Psoas muscle (tissue), 8 donors: Measurements from ENCODE around the gene FFAR1. TPM values are rescaled to one million over a fixed set of nuclear protein-coding genes. Genes with fewer than 3 reads are reported as not detected.

ENCODE experiments used
- ATAC-seq, 4 donors: fragments of 200-7000 bp; cut with Tn5 transposase; one replicate each; pipeline ENCODE4 v1.9.1; 2020; ENCODE audit warnings: moderate library complexity in 3 of 4, mild to moderate bottlenecking in 2 of 4
- DNase-seq, 2 donors: peaks; one replicate each; pipeline ENCODE4 v3.0.0-alpha.2; 2020
- H3K27ac ChIP-seq: fragments of 200-600 bp; one replicate; pipeline ENCODE4 v1.8.0; 2022
- H3K27me3 ChIP-seq, 3 donors: fragments of 200-600 bp in 1 of 3; one replicate each; pipeline versions ENCODE4 v1.6.1 to v1.8.0; 2013 to 2022; ENCODE audit warnings: low read length in 2 of 3, mild to moderate bottlenecking in 2 of 3, moderate library complexity in 1 of 3; ENCODE audit not compliant: insufficient read depth in 3 of 3
- H3K36me3 ChIP-seq, 2 donors: fragments of 200-600 bp in 1 of 2; one replicate each; pipeline versions ENCODE4 v1.6.1 to v1.8.0; 2013 to 2022; ENCODE audit warnings: low read depth in 1 of 2, mild to moderate bottlenecking in 1 of 2, moderate library complexity in 1 of 2; ENCODE audit not compliant: insufficient read depth in 1 of 2
- H3K4me1 ChIP-seq: fragments of 200-600 bp; one replicate; pipeline ENCODE4 v1.8.0; 2022
- H3K4me3 ChIP-seq: fragments of 200-600 bp; one replicate; pipeline ENCODE4 v1.8.0; 2022; ENCODE audit warnings: mild to moderate bottlenecking
- H3K9me3 ChIP-seq: fragments of 200-600 bp; one replicate; pipeline ENCODE4 v1.8.0; 2022
- CTCF ChIP-seq: fragments of 200-600 bp; IDR thresholded peaks from one replicate; pipeline ENCODE4 v1.8.0; 2022; ENCODE audit warnings: antibody characterized with exemption
- WGBS, 3 donors: extraction: QIAGEN DNeasy Blood & Tissue Kit; methylation state at CpG; one replicate each; pipeline versions ENCODE4 v1.1.6 to v1.1.7; 2013; 5-methylcytosine and 5-hydroxymethylcytosine counted together
- intact Hi-C, 2 donors: fragments of 100-400 bp; cut with DNase I; formaldehyde crosslinking; loops; one replicate each; pipeline versions ENCODE4 v1.11.0 to v1.14.2; 2022
- polyA plus RNA-seq, 3 donors: library from polyadenylated mRNA; stranded (reverse); fragments of 200-250 nt; gene quantifications; one replicate each; pipeline ENCODE4 v1.2.3, GENCODE V29; 2013
- total RNA-seq, 4 donors: library from RNA; stranded (reverse); fragmentation: NEBNext Ultra II Directional in 2 of 4; extraction: Animal tissue kit (Norgen Biotek cat#: 25700) in 2 of 4; gene quantifications; one replicate each; pipeline versions ENCODE4 v1.2.1 to v1.2.4, GENCODE V29; 2021 to 2023
- donor health status: healthy with polysubstance abuse.
- donor health status: DM: no; HTN: no; CAD: no; lungs with moderate emphysema.
- donor health status: Bipolar disorder and iron deficiency.
- donor health status: healthy.
- donor health status: DM: yes; HTN: yes; CAD: no.
- donor health status: DM: no; HTN: no; CAD: no.
- donor health status: DM: no; HTN: no; CAD: no.
- donor health status: DM: yes; HTN: yes; CAD: no.

The FFAR1 gene
- total and polyA plus RNA-seq, 7 donors = not detected

- Histone ChIP-seq H3K36me3 (no peaks in the 10 kb centered on the region), H3K9me3 (no peaks in the 10 kb centered on the region), H3K27me3 (peaks cover 0 to 10% (median 4%) of the 10 kb centered on the region in 3 donors), H3K4me1 (no peaks in the 10 kb centered on the region), H3K27ac (no peak overlapping the region), H3K4me3 (no peak overlapping the region)
- ATAC-seq (no peak), DNase-seq (no peak)
- TF ChIP-seq CTCF = no peak
- intact Hi-C loops = no loop called here
- 77 to 90% (median 85%) methylated on average over 14 of the region's 14 CpGs for WGBS, 3 donors
These were observed 6.0 kb upstream of the FFAR1 start for GRCh38 chr19:35341565-35342225.

GRCh38 chr19:35342430-35342829 is 5.3 kb upstream of the FFAR1 start:
- no peaks in the 10 kb centered on the region for H3K36me3 ChIP-seq
- intact Hi-C loops = no loop called here
- no peaks in the 10 kb centered on the region for H3K4me1 ChIP-seq
- peaks cover 0 to 10% (median 4%) of the 10 kb centered on the region in 3 donors for H3K27me3 ChIP-seq
- no peak for TF ChIP-seq CTCF
- ATAC-seq (no peak), DNase-seq (no peak)
- H3K27ac ChIP-seq = no peak overlapping the region
- WGBS, 3 donors = 31 to 50% (median 36%) methylated on average over 5 of the region's 5 CpGs
- H3K9me3 ChIP-seq = no peaks in the 10 kb centered on the region
- H3K4me3 ChIP-seq = no peak overlapping the region

DNA sequence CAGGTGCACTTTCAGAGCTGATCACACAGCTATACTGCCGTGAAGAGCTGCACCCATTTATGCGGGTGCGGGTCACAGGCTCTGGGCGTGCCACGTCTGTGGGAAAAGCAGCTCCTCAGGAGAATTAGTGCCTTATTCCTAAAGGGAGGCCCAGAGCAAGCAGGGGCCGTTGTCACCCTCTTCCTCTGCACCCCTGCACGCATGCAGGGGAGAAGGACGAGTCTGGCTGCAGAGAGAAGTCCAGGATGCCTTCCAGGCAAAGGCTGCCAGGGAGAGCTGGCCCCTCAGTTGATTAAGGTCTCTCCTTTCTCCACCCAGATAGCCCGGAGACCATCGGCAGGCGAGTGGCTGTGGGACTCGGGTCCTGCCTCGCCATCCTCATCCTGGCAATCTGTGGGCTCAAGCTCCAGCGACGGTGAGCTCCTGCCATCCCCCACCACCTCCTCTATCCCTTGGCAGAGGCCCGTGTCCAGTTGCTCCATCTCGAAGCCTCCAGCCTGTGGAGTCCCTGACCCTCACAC is 3.1 kb upstream of the FFAR1 start:
- Histone ChIP-seq H3K9me3 (no peaks in the 10 kb centered on the region), H3K36me3 (no peaks in the 10 kb centered on the region), H3K27me3 (peaks cover 0 to 22% (median 4%) of the 10 kb centered on the region in 3 donors), H3K27ac (no peak overlapping the region), H3K4me3 (no peak overlapping the region), H3K4me1 (no peaks in the 10 kb centered on the region)
- no peak for TF ChIP-seq CTCF
- ATAC-seq (no peak), DNase-seq (no peak)
- intact Hi-C loops = no loop called here
- WGBS, 3 donors = 65 to 71% (median 69%) methylated on average over 17 of the region's 17 CpGs

GRCh38 chr19:35345671-35346111 is 2.0 kb upstream of the FFAR1 start:
- no peaks in the 10 kb centered on the region for H3K36me3 ChIP-seq
- H3K27me3 ChIP-seq = peaks cover 0 to 28% (median 4%) of the 10 kb centered on the region in 3 donors
- H3K9me3 ChIP-seq = no peaks in the 10 kb centered on the region
- H3K27ac ChIP-seq = no peak overlapping the region
- no peaks in the 10 kb centered on the region for H3K4me1 ChIP-seq
- WGBS, 3 donors = 68 to 76% (median 73%) methylated on average over 11 of the region's 11 CpGs
- DNase-seq (no peak), ATAC-seq (no peak)
- intact Hi-C loops = no loop called here
- no peak overlapping the region for H3K4me3 ChIP-seq
- no peak for TF ChIP-seq CTCF
